GM23338 (cell line): ENCODE results near the gene TMEM174.

ENCODE experiments used
- CREB1 ChIP-seq: fragments of 250-450 bp; sonication (Bioruptor Pico); IDR thresholded peaks from 2 replicates; pipeline ENCODE4 v1.5.0; 2020; ENCODE audit warnings: low read depth, mild to moderate bottlenecking, moderate library complexity
- CTCF ChIP-seq, 2 experiments: fragments of 200-600 bp in 1 of 2; sonication (generic) in 1 of 2; conservative IDR thresholded peaks; 2 replicates each; pipeline versions ENCODE4 v1.5.1 to v1.6.1; 2016 to 2017; ENCODE audit warnings: antibody characterized with exemption in 2 of 2, low read depth in 2 of 2, mild to moderate bottlenecking in 2 of 2, moderate library complexity in 1 of 2
- EZH2 ChIP-seq: fragments of 200-600 bp; sonication (generic); IDR thresholded peaks from one replicate; pipeline ENCODE4 v1.8.0; 2017; ENCODE audit warnings: antibody characterized with exemption, mild to moderate bottlenecking, low read depth; ENCODE audit not compliant: unreplicated experiment
- EZH2phosphoT487 ChIP-seq: fragments of 200-600 bp; sonication (generic); IDR thresholded peaks from one replicate; pipeline ENCODE4 v1.8.1; 2018; ENCODE audit warnings: antibody characterized with exemption; ENCODE audit not compliant: unreplicated experiment
- JUNB ChIP-seq: IDR thresholded peaks from one replicate; pipeline ENCODE4 v1.6.1; 2016; ENCODE audit warnings: antibody characterized with exemption; ENCODE audit not compliant: unreplicated experiment
- NANOG ChIP-seq: IDR thresholded peaks from 2 replicates; pipeline ENCODE4 v1.6.1; 2016; ENCODE audit warnings: antibody characterized with exemption, borderline replicate concordance
- POLR2AphosphoS5 ChIP-seq: IDR thresholded peaks from 2 replicates; pipeline ENCODE4 v1.6.1; 2016; ENCODE audit warnings: antibody characterized with exemption, low read depth
- STAT1 ChIP-seq: IDR thresholded peaks from one replicate; pipeline ENCODE4 v1.6.1; 2016; ENCODE audit warnings: antibody characterized with exemption; ENCODE audit not compliant: unreplicated experiment
- ZNF114 ChIP-seq: fragments of 250-450 bp; sonication (Bioruptor Pico); IDR thresholded peaks from 2 replicates; pipeline ENCODE4 v1.5.0; 2020; ENCODE audit warnings: mild to moderate bottlenecking, moderate library complexity
- ZNF331 ChIP-seq: fragments of 250-450 bp; sonication (Bioruptor Pico); IDR thresholded peaks from 2 replicates; pipeline ENCODE4 v1.5.0; 2020; ENCODE audit warnings: low read depth, mild to moderate bottlenecking, moderate library complexity
- TF ChIP-seq, protein P1 (sequence below): IDR thresholded peaks from one replicate; pipeline ENCODE4 v1.6.1; 2018; ENCODE audit warnings: antibody characterized with exemption; ENCODE audit not compliant: unreplicated experiment
- TF ChIP-seq, protein P2 (sequence below): IDR thresholded peaks from 2 replicates; pipeline ENCODE4 v1.6.1; 2016; ENCODE audit warnings: antibody characterized with exemption

DNA sequence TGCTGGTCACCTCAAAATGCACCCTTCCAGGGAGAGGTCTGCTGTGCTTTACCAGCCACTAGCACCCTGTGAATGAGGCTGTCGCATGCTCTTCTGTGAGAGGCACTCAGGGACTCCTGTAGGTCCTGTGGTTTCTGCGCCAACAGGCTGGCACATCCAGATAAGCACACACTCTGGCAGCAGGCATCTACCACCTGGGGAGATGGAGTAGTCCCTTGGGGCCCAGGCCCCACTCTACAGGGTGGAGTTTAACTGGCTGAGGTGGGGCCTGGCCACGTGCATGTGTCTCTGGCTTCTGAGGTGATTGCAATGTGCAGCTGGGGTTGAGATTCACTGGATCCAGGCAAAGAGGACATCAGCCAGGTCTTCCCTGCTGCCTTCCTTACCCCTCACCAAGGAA is 32.3 kb downstream of the TMEM174 start:
- TF ChIP-seq CTCF (conservative IDR thresholded peaks at IDR 0.05; ENCODE audit: low read depth in 2 of 2) (no peak), EZH2phosphoT487 (no peak), CREB1 (CRISPR knock-in tag) (no peak), EZH2 (no peak), STAT1 (no peak), POLR2AphosphoS5 (no peak), JUNB (no peak), ZNF331 (CRISPR knock-in tag) (no peak), NANOG (no peak), ZNF114 (no peak)
- TF ChIP-seq, protein P1, sequence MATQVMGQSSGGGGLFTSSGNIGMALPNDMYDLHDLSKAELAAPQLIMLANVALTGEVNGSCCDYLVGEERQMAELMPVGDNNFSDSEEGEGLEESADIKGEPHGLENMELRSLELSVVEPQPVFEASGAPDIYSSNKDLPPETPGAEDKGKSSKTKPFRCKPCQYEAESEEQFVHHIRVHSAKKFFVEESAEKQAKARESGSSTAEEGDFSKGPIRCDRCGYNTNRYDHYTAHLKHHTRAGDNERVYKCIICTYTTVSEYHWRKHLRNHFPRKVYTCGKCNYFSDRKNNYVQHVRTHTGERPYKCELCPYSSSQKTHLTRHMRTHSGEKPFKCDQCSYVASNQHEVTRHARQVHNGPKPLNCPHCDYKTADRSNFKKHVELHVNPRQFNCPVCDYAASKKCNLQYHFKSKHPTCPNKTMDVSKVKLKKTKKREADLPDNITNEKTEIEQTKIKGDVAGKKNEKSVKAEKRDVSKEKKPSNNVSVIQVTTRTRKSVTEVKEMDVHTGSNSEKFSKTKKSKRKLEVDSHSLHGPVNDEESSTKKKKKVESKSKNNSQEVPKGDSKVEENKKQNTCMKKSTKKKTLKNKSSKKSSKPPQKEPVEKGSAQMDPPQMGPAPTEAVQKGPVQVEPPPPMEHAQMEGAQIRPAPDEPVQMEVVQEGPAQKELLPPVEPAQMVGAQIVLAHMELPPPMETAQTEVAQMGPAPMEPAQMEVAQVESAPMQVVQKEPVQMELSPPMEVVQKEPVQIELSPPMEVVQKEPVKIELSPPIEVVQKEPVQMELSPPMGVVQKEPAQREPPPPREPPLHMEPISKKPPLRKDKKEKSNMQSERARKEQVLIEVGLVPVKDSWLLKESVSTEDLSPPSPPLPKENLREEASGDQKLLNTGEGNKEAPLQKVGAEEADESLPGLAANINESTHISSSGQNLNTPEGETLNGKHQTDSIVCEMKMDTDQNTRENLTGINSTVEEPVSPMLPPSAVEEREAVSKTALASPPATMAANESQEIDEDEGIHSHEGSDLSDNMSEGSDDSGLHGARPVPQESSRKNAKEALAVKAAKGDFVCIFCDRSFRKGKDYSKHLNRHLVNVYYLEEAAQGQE: no peak
- TF ChIP-seq, protein P2, sequence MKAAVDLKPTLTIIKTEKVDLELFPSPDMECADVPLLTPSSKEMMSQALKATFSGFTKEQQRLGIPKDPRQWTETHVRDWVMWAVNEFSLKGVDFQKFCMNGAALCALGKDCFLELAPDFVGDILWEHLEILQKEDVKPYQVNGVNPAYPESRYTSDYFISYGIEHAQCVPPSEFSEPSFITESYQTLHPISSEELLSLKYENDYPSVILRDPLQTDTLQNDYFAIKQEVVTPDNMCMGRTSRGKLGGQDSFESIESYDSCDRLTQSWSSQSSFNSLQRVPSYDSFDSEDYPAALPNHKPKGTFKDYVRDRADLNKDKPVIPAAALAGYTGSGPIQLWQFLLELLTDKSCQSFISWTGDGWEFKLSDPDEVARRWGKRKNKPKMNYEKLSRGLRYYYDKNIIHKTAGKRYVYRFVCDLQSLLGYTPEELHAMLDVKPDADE: no peak
